Heart right ventricle (tissue), 16 donors: ENCODE measurements around the gene HDDC3. TPM values are rescaled to one million over a fixed set of nuclear protein-coding genes. Genes with fewer than 3 reads are reported as not detected.

Source experiments
- ATAC-seq, 8 donors: fragments of 200-7000 bp; cut with Tn5 transposase; one replicate each; pipeline ENCODE4 v1.9.1; 2020; ENCODE audit warnings: mild to moderate bottlenecking in 8 of 8, moderate library complexity in 8 of 8, moderate number of reproducible peaks in 1 of 8
- DNase-seq, 2 donors: peaks; one replicate each; pipeline ENCODE4 v3.0.0-alpha.2; 2020
- H3K27ac ChIP-seq, 10 donors: fragments of 200-600 bp; sonication (generic) in 2 of 10; one replicate each; pipeline versions ENCODE4 v1.5.0 to v1.8.0; 2020 to 2022; ENCODE audit warnings: mild to moderate bottlenecking in 3 of 10
- H3K27me3 ChIP-seq, 7 donors: fragments of 200-600 bp; one replicate each; pipeline ENCODE4 v1.8.0; 2021 to 2022; ENCODE audit warnings: mild to moderate bottlenecking in 2 of 7
- H3K36me3 ChIP-seq, 9 donors: fragments of 200-600 bp; sonication (generic) in 1 of 9; one replicate each; pipeline versions ENCODE4 v1.5.0 to v1.8.0; 2020 to 2022; ENCODE audit warnings: mild to moderate bottlenecking in 2 of 9
- H3K4me1 ChIP-seq, 9 donors: fragments of 200-600 bp; sonication (generic) in 1 of 9; one replicate each; pipeline versions ENCODE4 v1.5.0 to v1.8.0; 2020 to 2022; ENCODE audit warnings: mild to moderate bottlenecking in 4 of 9
- H3K4me3 ChIP-seq, 10 donors: fragments of 200-600 bp; sonication (generic) in 2 of 10; one replicate each; pipeline versions ENCODE4 v1.5.0 to v1.8.0; 2020 to 2022; ENCODE audit warnings: mild to moderate bottlenecking in 7 of 10, moderate library complexity in 2 of 10
- H3K9me3 ChIP-seq, 11 donors: fragments of 200-600 bp in 10 of 11; sonication (generic) in 2 of 11; one replicate each; pipeline versions ENCODE4 v1.5.0 to v1.8.0; 2013 to 2022; ENCODE audit warnings: mild to moderate bottlenecking in 2 of 11, control low read depth in 1 of 11, moderate library complexity in 1 of 11
- WGBS, 2 donors: extraction: QIAGEN DNeasy Blood & Tissue Kit; methylation state at CpG; one replicate each; pipeline ENCODE4 v1.1.7; 2013; ENCODE audit warnings: inconsistent platforms in 1 of 2; 5-methylcytosine and 5-hydroxymethylcytosine counted together
- intact Hi-C, 10 donors: fragments of 100-400 bp; cut with DNase I; formaldehyde crosslinking; loops; one replicate each; pipeline versions ENCODE4 v1.11.1 to v1.14.2; 2022
- polyA plus RNA-seq, 2 donors: library from polyadenylated mRNA; stranded (reverse); fragments of 200-250 nt; gene quantifications; one replicate each; pipeline ENCODE4 v1.2.3, GENCODE V29; 2013
- total RNA-seq, 10 donors: library from RNA; stranded (reverse); fragmentation: NEBNext Ultra II Directional in 3 of 10; extraction: Animal tissue kit (Norgen Biotek cat#: 25700) in 3 of 10; gene quantifications; one replicate each; pipeline versions ENCODE4 v1.2.1 to v1.2.4, GENCODE V29; 2021 to 2023
- TF ChIP-seq, protein P1 (sequence below), 9 donors: fragments of 200-600 bp; sonication (generic) in 2 of 9; IDR thresholded peaks; one replicate each; pipeline versions ENCODE4 v1.5.0 to v1.8.0; 2021 to 2022; ENCODE audit warnings: antibody characterized with exemption in 9 of 9, mild to moderate bottlenecking in 5 of 9, moderate library complexity in 1 of 9
- donor health status: Arrhythmogenic right ventricular cardiomyopathy.
- donor health status: ischemic (EF 13 %, LVEDD 7.1; RV severe dilation, severe dysfunction).
- donor health status: healthy with polysubstance abuse.
- donor health status: DM: no; HTN: yes; CAD: no.
- donor health status: DM: no; HTN: no; CAD: no.
- donor health status: ischemic (EF 25% LVEDD 6.9; RV normal size, moderate dysfunction).
- donor health status: ischemic (EF 25% LVEDD 5.7; RV mildly dilated, moderate dysfunction).
- donor health status: healthy.
- donor health status: DM: yes; HTN: yes; CAD: no.
- donor health status: Ischemic cardiomyopathy.
- donor health status: ischemic (EF 35%, LVEDD 5.7; RV mildly dilated, moderate dysfunction).
- donor health status: nonischemic (EF 11% LVEDD 7.7; RV severe dilation, severe dysfunction).
- donor health status: DM: yes; HTN: yes; CAD: no.
- donor health status: PGD.
- donor health status: ischemic (EF 29% LVEDD 5.4; RV normal size, mild dysfunction).
- donor health status: nonischemic (EF 23%, LVEDD 6.1; RV moderate dilation, normal function).

The HDDC3 gene
- total and polyA plus RNA-seq, 12 donors: 10.7 to 18.2 (median 14.7) TPM

DNA sequence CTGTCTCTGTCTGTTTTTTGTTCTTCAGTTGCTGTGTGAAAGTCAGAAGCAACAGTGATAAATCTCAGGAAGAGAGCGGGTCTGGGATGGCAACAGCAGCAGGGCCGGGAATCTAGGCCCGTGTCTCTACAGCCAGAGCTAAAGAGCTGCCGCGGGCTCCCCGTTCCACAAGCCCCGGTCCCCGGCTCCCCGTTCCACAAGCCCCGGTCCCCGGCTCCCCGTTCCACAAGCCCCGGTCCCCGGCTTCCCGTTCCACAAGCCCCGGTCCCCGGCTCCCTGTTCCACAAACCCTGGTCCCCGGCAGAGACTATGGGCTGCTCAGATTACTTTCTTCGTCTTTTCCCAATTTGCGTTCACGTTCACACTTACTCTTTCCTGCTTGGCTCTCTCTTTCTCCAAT is 41.9 kb upstream of the HDDC3 start:
- WGBS, 2 donors: 96 to 97% methylated on average over 21 of the region's 21 CpGs

DNA sequence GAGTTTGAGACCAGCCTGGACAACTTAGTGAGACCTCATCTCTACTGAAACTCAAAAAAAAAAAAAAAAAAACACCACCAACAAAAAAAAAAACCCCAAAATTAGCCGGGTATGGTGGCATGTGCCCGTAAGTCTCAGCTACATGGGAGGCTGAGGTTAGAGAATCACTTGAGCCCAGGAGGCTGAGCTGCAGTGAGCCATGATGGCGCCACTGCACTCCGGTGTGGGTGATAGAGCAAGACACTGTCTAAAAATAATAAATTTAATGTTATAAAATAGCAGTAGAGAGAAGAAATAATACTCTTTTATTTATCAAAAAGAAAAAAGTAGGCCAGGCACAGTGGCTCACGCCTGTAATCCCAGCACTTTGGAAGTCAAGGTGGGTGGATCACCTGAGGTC is 39.8 kb upstream of the HDDC3 start:
- no peaks in the 10 kb centered on the region for H3K4me1 ChIP-seq
- DNase-seq: no peak
- no peaks in the 10 kb centered on the region for H3K9me3 ChIP-seq
- WGBS, 2 donors: 95 to 98% methylated on average over 5 of the region's 5 CpGs
- no peak for ATAC-seq
- peaks cover 0 to 92% (median 0%) of the 10 kb centered on the region in 9 donors for H3K36me3 ChIP-seq
- TF ChIP-seq, protein P1, sequence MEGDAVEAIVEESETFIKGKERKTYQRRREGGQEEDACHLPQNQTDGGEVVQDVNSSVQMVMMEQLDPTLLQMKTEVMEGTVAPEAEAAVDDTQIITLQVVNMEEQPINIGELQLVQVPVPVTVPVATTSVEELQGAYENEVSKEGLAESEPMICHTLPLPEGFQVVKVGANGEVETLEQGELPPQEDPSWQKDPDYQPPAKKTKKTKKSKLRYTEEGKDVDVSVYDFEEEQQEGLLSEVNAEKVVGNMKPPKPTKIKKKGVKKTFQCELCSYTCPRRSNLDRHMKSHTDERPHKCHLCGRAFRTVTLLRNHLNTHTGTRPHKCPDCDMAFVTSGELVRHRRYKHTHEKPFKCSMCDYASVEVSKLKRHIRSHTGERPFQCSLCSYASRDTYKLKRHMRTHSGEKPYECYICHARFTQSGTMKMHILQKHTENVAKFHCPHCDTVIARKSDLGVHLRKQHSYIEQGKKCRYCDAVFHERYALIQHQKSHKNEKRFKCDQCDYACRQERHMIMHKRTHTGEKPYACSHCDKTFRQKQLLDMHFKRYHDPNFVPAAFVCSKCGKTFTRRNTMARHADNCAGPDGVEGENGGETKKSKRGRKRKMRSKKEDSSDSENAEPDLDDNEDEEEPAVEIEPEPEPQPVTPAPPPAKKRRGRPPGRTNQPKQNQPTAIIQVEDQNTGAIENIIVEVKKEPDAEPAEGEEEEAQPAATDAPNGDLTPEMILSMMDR (IDR thresholded peaks at IDR 0.05): no peak
- no peak overlapping the region for H3K27ac ChIP-seq
- H3K27me3 ChIP-seq: no peaks in the 10 kb centered on the region
- no peak overlapping the region for H3K4me3 ChIP-seq
- intact Hi-C loops: no loop called here

More for the DNA sequence above, 41.9 kb upstream of the HDDC3 start:
- no peak for DNase-seq
- peaks cover 0 to 88% (median 0%) of the 10 kb centered on the region in 9 donors for H3K36me3 ChIP-seq
- intact Hi-C loops: no loop called here
- no peak overlapping the region for H3K4me3 ChIP-seq
- no peak overlapping the region for H3K27ac ChIP-seq
- ATAC-seq: no peak
- TF ChIP-seq, protein P1 (IDR thresholded peaks at IDR 0.05): no peak
- no peaks in the 10 kb centered on the region for H3K9me3 ChIP-seq
- H3K4me1 ChIP-seq: no peaks in the 10 kb centered on the region
- H3K27me3 ChIP-seq: no peaks in the 10 kb centered on the region

DNA sequence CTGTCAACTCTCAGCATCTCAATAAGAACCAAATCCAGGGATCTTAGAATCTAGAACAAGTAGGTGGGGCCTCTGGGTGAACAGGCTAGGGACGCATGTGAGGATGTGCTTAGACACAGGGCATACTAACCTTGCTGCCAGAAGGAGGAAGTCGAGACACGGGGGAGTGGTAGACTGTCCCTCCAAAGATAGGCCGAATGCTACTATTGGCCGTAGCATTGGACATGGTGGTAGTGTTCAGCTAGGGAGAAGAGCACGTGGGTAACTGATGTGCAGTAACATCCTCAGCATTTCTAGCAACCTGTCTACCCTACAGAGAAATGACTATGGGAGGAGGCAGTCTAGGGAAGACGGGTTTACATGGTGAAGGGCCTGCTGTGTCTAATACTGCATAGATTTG is 37.9 kb upstream of the HDDC3 start:
- 92 to 94% methylated on average over 7 of the region's 7 CpGs for whole genome bisulfite sequencing, 2 donors
- no peak overlapping the region for H3K4me3 ChIP-seq
- ATAC-seq (no peak), DNase-seq (no peak)
- H3K4me1 ChIP-seq: no peaks in the 10 kb centered on the region
- peaks cover 0 to 92% (median 0%) of the 10 kb centered on the region in 9 donors for H3K36me3 ChIP-seq
- no peak overlapping the region for H3K27ac ChIP-seq
- TF ChIP-seq, protein P1 (IDR thresholded peaks at IDR 0.05): no peak
- no peaks in the 10 kb centered on the region for H3K9me3 ChIP-seq
- intact Hi-C loops: no loop called here
- no peaks in the 10 kb centered on the region for H3K27me3 ChIP-seq

DNA sequence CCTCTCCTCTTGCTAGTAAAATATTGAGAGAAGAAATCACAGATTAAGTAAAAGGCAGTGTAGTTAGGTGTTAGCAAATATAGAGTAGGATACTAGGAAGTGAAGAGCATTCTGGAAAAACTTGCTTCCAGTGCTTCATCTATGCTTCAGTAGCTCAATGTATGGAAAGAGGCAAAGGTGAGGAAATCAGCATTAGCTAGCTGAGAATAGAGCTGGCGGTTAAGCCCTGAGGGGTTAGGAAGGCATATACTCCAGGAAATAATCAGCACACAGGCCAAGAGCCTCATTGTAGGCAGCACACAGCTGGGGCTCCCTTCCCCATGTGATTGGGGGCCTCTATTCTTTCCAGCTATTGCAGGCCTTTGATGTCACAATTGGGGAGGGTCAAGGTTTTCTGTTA is 36.1 kb upstream of the HDDC3 start:
- Histone ChIP-seq H3K36me3 (peaks cover 0 to 89% (median 0%) of the 10 kb centered on the region in 9 donors), H3K27ac (no peak overlapping the region), H3K27me3 (no peaks in the 10 kb centered on the region), H3K4me3 (no peak overlapping the region), H3K4me1 (no peaks in the 10 kb centered on the region), H3K9me3 (no peaks in the 10 kb centered on the region)
- TF ChIP-seq, protein P1 (IDR thresholded peaks at IDR 0.05): no peak
- WGBS, 2 donors: 100% methylated on average over 1 of the region's 1 CpG
- intact Hi-C loops: loop anchor here in 2 of 10 donors (10.0 kb wide), 2 partner anchors 56 to 66 kb away; partner anchors contain the start of gene VPS33B (in 1 of the 2)
- no peak for ATAC-seq
- DNase-seq: no peak
